GM19372 (cell line): Measurements from ENCODE around the gene SMIM10L2A.
"Not testable (repeated sequence)": the region's sequence is repeated elsewhere in the genome, so short reads cannot be mapped to it uniquely, and the experiment has no call there.

Source experiments
- ATAC-seq: cut with Tn5 transposase; IDR thresholded peaks from one replicate; pipeline ENCODE4 v1.9.1; 2021; ENCODE audit warnings: mild to moderate bottlenecking, low read depth, moderate library complexity; ENCODE audit not compliant: unreplicated experiment

SMIM10L2A gene

DNA sequence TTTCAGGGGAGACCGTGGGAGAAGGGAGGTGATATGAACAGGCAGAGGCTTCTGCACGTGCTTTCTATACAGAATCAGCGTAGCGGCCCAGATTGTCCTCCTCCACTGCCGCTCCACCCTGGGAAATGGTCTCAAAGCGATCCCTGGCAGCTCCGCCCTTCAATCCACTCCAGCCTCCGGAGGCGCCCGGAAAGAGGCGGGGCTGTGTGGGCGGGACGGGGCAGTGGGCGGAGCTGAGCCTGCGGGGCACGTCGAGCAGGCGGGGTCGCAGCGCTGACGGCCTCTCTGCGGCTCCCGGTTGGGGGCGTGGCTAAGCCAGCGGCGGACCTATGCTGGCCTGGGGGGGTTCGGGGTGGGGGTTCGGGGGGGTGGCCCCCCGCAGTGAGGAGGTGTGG is 210 bp upstream of the SMIM10L2A start:
- peak; percentile 86 for ATAC-seq

GRCh38 chrX:135422810-135423168 is 1.0 kb downstream of the SMIM10L2A start:
- ATAC-seq = not testable (repeated sequence)

DNA sequence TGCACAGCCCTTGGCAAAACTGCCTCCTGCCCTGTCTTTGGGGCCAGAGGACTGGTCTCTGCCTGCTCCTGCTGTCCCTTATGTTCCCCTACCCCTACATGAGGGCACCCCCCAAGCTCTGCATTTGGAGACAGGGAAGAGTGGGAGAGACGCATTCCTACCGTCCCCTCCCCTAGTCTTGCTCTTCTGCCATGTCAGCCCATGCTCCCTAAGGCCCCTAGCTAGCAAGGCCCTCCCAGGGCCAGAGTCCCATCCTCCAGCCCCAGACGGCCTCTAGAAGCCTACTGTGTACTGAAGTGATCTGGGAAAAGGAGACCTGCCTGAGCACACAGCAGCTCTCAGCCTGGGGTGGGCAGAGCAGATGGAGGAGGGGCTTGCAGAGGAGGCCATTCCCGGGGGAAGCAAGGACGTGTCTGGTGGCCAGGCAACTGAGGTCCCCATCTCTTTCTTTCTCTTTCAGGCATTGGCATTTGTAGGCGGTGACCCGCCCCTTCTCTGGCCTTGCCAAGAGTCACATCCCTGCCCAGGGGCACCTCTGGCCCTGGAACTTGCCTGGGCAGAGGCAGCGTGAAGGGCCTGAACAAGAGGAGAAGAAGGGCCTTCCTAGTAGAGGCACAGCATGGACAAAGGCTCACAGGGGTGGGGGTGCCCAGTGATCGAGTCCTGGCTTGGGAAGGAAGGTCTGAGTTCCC is 1.6 kb downstream of the SMIM10L2A start:
- not testable (repeated sequence) for ATAC-seq

DNA sequence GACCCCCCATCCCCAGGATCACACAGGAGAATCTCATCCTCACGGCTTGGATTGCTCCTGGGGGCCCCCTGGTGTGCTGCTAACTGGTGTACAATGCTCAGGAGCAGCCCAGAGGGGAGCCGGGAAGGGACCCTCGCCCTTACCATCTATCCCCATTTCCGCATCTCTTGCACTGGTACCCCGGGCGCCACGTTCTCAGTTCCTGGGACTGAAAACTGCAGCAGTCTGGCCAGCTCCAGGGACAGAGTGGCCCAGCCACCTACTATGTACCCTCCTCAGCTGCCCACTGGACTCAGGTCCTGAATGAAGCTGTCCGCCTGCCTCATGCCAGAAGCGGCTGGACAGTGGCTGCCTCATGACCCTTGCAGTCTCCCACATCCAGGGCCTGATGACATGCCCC is 2.7 kb downstream of the SMIM10L2A start:
- ATAC-seq = no peak

DNA sequence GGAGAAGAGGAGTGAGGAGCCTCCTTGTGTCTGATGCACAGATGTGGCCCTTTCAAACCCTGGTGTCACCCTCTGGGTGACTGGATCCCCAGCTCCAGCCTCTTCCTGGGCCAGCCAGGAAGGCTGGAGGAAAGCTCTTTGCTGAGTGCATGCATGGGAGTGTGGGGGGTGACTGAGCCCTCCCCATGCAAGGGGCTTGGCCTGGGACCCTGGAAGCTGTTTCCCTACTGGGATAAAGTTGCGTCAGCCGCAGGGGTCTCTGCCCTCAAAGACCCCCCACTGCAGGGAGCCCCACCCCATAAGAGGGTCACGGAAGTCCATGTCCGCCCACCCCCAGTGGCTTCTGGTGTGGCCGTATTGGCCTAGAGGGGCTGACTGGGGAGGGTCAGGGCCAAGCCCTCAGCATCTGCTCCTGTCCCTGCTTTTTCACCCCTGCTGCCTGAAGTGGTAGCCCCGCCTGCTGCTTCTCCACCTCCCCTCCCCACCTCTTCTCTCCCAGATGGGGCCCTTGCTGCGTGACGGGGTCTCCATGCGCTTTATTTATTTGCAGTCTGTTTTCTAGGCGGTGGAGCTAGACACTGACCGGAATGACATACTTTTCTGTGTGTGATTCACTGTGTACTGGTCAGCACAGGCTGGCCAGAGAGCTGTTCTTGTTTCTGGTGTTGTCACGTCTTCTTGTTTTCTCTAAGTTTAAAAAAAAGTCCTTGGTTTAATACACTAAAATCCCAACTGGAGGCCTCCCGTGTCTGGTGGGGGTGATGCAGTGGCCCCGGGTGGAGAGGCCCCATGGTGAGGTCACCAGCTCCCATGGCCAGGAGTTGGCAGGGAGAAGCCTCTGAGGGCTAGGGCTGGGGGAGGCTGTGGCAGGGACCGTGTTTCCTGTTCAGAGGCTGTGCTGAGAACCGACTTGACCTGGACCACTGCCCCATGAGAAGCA is 3.6 kb downstream of the SMIM10L2A start:
- ATAC-seq = no peak

GRCh38 chrX:135429429-135429828 is 7.7 kb downstream of the SMIM10L2A start:
- ATAC-seq = no peak

GRCh38 chrX:135431886-135432285 is 10.1 kb downstream of the SMIM10L2A start:
- no peak for ATAC-seq

- ATAC-seq = no peak
These were observed 10.7 kb downstream of the SMIM10L2A start for GRCh38 chrX:135432453-135432852.

DNA sequence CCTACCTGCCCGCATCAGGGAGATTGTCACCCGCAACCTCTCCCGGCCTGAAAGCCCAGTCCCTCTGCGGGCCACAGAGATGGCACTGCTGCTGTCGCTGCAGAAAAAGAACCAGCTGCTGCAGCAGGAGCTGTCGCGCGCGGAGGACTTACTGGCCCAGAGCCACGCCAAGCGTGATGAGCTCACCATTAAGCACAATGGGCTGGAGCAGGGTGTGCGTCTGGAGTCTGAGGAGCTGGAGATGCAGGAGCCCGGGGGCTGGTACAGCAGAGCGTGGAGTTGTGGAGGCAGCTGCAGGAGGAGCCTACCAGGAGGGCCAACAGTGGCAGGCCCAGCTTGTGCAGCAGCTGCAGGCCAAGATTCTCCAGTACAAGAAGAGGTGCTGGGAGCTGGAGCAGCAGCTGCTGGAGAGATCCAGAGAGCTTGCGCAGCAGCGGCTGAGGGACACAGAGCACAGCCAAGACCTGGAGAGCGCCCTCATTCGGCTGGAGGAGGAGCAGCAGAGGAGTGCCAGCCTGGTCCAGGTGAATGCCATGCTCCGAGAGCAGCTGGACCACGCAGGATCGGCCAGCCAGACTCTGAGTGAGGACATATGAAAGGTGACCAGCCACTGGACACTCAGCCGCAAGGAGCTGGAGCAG is 11.3 kb downstream of the SMIM10L2A start:
- ATAC-seq = no peak

DNA sequence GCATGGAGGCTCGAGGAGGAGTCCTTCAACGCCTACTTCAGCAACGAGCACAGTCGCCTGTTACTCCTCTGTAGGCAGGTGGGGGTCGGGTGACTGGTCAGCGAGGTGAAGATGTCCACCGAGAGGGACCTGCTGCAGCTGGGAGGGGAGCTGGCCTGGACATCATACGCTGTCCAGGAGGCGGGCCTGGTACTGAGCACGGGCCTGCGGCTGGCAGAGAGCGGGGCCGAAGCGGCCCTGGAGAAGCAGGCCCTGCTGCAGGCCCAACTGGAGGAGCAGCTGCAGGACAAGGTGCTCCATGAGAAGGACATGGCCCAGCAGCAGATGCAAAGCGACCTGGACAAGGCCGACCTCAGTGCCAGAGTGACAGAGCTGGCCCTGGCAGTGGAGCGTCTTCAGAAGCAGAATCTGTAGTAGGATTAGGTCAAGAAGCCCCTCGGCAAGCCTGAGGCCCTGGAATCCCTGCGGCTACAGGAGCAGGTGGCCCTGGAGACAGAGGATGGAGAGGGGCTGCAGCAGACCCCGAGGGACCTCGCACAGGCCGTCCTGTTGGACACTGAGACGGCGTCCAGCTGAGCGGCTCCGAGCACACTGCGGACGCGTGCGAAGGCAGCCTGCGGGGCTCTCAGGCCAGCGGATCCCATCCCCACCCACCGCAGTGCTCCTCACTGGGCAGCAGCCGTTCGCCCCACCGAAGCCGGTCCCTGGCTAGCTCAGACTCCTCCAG is 11.9 kb downstream of the SMIM10L2A start:
- ATAC-seq = no peak

DNA sequence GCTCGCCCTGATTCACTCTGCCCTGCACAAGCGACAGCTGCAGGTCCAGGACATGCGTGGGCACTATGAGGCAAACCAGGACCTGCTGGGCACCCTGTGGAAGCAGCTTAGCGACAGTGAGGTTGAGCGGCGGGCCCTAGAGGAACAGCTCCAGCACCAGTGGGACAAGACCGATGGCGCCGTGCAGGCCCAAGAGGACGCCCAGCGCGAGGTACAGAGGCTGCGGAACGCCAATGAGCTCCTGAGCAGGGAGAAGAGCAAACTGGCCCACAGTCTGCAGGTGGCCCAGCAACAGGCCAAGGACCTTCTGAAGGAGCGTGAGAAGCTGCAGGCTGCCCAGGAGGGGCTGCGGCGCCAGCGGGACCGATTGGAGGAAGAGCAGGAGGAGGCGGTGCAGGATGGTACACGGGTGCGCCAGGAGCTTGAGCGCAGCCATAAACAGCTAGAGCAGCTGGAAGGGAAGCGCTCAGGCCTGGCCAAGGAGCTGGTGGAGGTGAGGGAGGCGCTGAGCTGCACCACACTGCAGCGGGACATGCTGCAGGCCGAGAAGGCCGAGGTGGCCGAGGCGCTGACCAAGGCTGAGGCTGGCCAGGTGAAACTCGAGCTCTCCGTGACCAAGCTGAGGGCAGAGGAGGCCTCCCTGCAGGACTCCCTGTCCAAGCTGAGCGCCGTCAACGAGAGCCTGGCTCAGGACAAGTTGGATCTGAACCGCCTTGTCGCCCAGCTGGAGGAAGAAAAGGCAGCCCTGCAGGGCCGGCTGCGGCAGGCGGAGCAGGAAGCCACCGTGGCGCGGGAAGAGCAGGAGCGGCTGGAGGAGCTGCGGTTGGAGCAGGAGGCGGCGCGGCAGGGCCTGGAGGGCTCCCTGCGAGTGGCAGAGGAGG is 12.8 kb downstream of the SMIM10L2A start:
- ATAC-seq = no peak

DNA sequence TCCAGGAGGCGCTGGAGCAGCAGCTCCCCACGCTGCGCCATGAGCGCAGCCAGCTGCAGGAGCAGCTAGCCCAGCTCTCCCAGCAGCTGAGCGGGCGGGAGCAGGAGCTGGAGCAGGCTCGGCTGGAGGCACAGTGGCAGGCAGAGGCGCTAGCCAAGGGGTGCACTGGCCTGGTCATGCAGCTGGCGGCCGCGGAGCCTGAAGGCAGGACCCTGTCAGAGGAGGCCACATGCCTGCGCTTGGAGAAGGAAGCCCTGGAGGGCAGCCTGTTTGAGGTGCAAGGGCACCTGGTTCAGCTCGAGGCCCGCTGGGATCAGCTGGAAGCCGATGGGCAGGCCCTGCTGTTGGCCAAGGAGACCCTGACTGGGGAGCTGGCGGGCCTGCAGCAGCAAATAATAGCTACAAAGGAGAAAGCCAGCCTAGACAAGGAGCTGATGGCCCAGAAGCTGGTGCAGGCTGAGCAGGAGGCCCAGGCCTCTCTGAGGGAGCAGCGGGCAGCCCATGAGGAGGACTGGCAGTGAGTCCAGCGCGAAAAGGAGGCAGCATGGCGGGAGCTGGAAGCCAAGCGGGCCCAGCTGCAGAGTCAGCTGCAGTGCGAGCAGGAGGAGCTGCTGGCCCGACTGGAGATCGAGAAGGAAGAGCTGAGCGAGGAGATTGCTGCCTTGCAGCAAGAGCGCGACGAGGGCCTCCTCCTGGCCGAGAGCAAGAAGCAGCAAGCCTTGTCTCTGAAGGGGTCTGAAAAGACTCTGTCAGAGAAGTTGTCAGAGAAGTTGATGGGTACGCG is 13.6 kb downstream of the SMIM10L2A start:
- ATAC-seq = no peak

GRCh38 chrX:135435933-135436332 is 14.2 kb downstream of the SMIM10L2A start:
- ATAC-seq = no peak

- ATAC-seq = no peak
These were observed 14.7 kb downstream of the SMIM10L2A start for GRCh38 chrX:135436456-135436855.

DNA sequence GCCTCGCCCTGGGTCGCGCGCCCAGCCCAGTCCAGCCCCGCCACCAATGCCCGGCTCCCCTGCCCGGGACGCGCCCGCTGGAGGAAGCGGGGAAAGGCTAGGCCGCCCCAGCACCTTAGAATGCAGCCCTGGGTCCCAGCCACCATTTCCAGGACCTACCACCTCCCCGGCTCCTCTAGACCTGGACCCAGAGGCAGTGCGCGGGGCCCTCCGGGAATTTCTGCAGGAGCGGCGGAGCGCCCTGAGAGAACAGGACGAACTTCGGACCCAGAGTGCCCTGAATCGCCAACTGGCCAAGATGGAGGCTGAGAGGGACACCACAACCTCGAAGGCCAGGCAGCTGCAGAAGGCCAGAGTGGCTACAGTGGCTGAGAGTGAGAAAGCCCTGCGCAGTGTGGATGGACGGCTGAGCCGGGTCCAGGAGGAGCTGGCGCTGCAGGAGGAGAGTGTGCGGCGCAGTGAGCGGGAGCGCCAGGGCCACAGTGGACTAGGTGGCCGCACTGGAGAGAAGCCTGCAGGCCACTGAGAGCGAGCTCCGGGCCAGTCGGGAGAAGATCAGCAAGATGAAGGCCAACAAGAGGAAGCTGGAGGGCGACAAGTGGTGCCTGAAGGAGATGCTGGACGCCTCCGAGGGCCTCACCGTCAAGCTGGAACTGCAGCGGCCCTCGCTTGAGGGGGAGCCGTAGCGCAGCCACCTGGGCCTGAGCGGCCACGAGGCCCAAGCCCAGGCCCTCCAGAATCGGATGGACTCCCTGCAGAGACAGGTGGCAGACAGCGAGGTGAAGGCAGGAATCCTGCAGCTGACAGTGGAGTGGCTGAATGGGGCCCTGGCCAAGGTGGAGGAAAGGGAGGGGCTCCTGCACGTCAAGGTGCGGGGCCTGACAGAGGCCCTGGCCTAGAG is 15.5 kb downstream of the SMIM10L2A start:
- ATAC-seq = no peak

DNA sequence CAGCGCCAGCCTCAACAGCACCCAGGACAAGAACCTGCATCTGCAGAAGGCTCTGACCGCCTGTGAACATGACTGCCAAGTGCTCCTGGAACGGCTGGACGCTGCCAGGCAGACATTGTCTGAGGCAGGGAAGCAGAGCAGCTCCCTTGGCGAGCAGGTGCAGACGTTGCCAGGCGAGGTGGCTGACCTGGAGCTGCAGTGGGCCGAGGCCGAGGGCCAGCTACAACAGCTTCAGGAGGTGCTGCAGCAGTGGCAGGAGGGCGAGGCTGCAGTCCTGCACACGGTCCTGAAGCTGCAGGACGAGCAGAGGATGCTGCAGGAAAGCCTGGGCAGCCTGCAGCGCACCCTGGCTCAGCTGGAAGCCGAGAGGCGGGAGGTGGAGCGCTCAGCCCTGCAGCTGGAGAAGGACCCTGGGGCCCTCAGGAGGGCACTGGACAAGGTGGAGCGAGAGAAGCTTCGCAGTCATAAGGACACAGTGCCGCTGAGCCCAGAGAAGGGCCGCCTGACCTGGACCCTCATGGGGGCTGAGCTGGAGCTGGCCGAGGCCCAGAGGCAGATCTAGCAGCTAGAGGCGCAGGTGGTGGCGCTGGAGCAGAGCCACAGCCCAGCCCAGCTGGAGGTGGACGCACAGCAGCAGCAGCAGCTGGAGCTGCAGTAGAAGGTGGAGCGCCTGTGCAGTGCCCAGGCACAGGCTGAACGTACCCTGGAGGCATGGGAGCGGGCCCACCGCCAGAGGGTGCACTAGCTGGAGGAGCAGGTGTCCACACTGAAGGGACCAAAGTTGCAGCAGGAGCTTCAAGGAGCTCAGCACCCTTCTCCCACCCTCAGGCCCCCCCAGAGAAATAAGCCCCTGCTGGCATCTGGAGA is 16.4 kb downstream of the SMIM10L2A start:
- ATAC-seq = no peak

DNA sequence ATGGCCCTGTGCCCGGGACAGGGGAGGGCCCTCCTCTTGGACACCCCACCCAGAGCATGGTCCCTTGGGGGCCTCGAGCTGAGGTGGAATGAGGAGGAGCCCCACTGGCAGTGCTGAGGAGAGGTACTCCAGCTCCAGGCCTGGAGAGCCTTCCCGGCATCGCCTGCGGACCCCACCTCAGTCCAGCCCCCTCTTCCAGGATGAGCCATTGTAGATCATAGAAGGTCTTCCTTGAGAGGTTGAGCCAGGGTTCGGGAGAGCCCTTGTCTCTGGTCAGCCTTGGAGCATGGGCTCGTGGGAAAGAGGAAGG is 16.9 kb downstream of the SMIM10L2A start:
- ATAC-seq = no peak
